ENCODE measurements around the gene PRSS27. TPM values are rescaled to one million over a fixed set of nuclear protein-coding genes. Genes with fewer than 3 reads are reported as not detected.

The PRSS27 gene
- total and polyA plus RNA-seq, 2 of the 4 experiments (the other 2 are of a cell fraction) = under 0.01 to 0.58 TPM

GRCh38 chr16:2767891-2768290 lies 47.9 kb upstream of the PRSS27 start:
- Histone ChIP-seq H2AFZ (replicated peaks; ENCODE audit: low read length, poor library complexity) (peak overlapping the region; percentile 41), H3K9ac (ENCODE audit: low read depth, low read length) (no peak overlapping the region), H4K8ac (ENCODE audit: low read depth in 2 of 2, low read length in 2 of 2) (no peak overlapping the region), H3K27ac (ENCODE audit: insufficient read depth, low read length) (no peak overlapping the region), H4K5ac (ENCODE audit: low read depth, low read length) (no peak overlapping the region), H3K14ac (replicated peaks; ENCODE audit: low read depth, low read length) (no peak overlapping the region), H4K20me1 (ENCODE audit: insufficient read depth, low read length) (peaks cover 97% of the 10 kb centered on the region), H3K23ac (ENCODE audit: low read depth, low read length) (no peak overlapping the region), H3K79me1 (ENCODE audit: low read depth in 1 of 2, low read length in 2 of 2) (peaks cover 37 to 96% of the 10 kb centered on the region in 2 experiments), H3K4me1 (ENCODE audit: control insufficient read depth, insufficient read depth, low read length) (peaks cover 1% of the 10 kb centered on the region; the same call in 1 of the 2 replicates), H3K4me3 (ENCODE audit: insufficient read depth, low read depth, low read length) (no peak overlapping the region), H3K9me3 (ENCODE audit: control insufficient read depth, insufficient read depth, low read length) (no peaks in the 10 kb centered on the region; the same call in 1 of the 2 replicates), H3K9me1 (ENCODE audit: insufficient read depth, low read length) (peaks cover 4% of the 10 kb centered on the region), H3K27me3 (ENCODE audit: control insufficient read depth, insufficient read depth, low read length) (no peaks in the 10 kb centered on the region), H3K4me2 (ENCODE audit: low read depth, low read length) (no peak overlapping the region), H2BK120ac (ENCODE audit: low read depth, low read length) (no peak overlapping the region), H3K56ac (ENCODE audit: extremely low read depth, insufficient read depth, low read length) (no peak overlapping the region), H2BK20ac (ENCODE audit: low read depth, low read length) (no peak overlapping the region), H4K91ac (ENCODE audit: insufficient read depth, low read depth, low read length) (no peak overlapping the region), H2BK5ac (ENCODE audit: low read depth, low read length, poor library complexity, severe bottlenecking) (no peak overlapping the region), H3K36me3 (ENCODE audit: control insufficient read depth, insufficient read depth, low read length) (peaks cover 97% of the 10 kb centered on the region), H2BK15ac (ENCODE audit: low read depth, low read length) (no peak overlapping the region), H2AK5ac (ENCODE audit: low read depth, low read length) (no peak overlapping the region), H3K18ac (ENCODE audit: low read depth, low read length) (no peak overlapping the region), H2AK9ac (replicated peaks; ENCODE audit: low read depth, low read length, poor library complexity) (peak overlapping the region; percentile 37), H3K4ac (ENCODE audit: low read depth, low read length) (no peak overlapping the region)
- dilution Hi-C loops (cut with HindIII; ENCODE audit: low sequenced_read_pairs, unreplicated experiment) = no loop called here
- in situ Hi-C loops (cut with MboI; ENCODE audit: low sequenced_read_pairs) = no loop called here
- BruUV-seq (replicated peaks) = no TSS peak
- ATAC-seq (ENCODE audit: low read depth) (no peak), DNase-seq (no peak)
- intact Hi-C loops (cut with micrococcal nuclease) = no loop called here
- WGBS, 2 experiments (ENCODE audit: extremely low coverage in 2 of 2, insufficient read length in 1 of 2) = 100% methylated on average over 2 of the region's 14 CpGs; no CpG with 5 or more reads in 1 of the 2 experiments
- TF ChIP-seq MAZ (IDR thresholded peaks at IDR 0.05; ENCODE audit: borderline replicate concordance, low read depth, low read length) (no peak), ELK1 (IDR thresholded peaks at IDR 0.05; ENCODE audit: borderline replicate concordance, low read depth, low read length) (no peak), RFX5 (IDR thresholded peaks at IDR 0.05; ENCODE audit: low read depth, low read length) (no peak), CEBPB (IDR thresholded peaks at IDR 0.05; ENCODE audit: low read depth, low read length) (no peak), SMC3 (IDR thresholded peaks at IDR 0.05; ENCODE audit: low read depth, low read length) (no peak), CHD1 (IDR thresholded peaks at IDR 0.05; ENCODE audit: low read depth, low read length) (no peak), RAD21 (IDR thresholded peaks at IDR 0.05; ENCODE audit: low read length) (no peak), MAFK (IDR thresholded peaks at IDR 0.05; ENCODE audit: low read depth, low read length) (no peak), BHLHE40 (IDR thresholded peaks at IDR 0.05; ENCODE audit: low read depth, low read length) (no peak), USF2 (IDR thresholded peaks at IDR 0.05; ENCODE audit: low read depth, low read length) (no peak), NFE2L2 (IDR thresholded peaks at IDR 0.05; ENCODE audit: low read depth, low read length) (no peak), CTCF (conservative IDR thresholded peaks at IDR 0.05; ENCODE audit: low read depth, low read length) (no peak), RCOR1 (IDR thresholded peaks at IDR 0.05; ENCODE audit: insufficient replicate concordance, low read length) (no peak), MXI1 (IDR thresholded peaks at IDR 0.05; ENCODE audit: borderline replicate concordance, low read depth, low read length) (no peak)
- POLR2A ChIA-PET (ENCODE audit: unreplicated experiment) = no interaction called here
- CTCF ChIA-PET = no interaction called here
